Activated T-helper 17 cell treated with anti-CD3 and anti-CD28 coated beads, Interleukin-2, amount 50 U/mL, for 72 hours (primary cell): ENCODE results near the gene TRAPPC2. TPM values are rescaled to one million over a fixed set of nuclear protein-coding genes. Genes with fewer than 3 reads are reported as not detected.
"Not testable (repeated sequence)": the region's sequence is repeated elsewhere in the genome, so short reads cannot be mapped to it uniquely, and the experiment has no call there.

Experiments used
- ATAC-seq: fragments of 150-1000 bp; cut with Tn5 transposase; replicated peaks from 2 replicates; pipeline ENCODE4 v1.10.0; 2021; ENCODE audit warnings: mild to moderate bottlenecking, moderate library complexity
- H3K27ac Mint-ChIP-seq: one replicate; pipeline ENCODE4 v1.8.0; 2022; ENCODE audit warnings: mixed read lengths
- H3K27me3 Mint-ChIP-seq: one replicate; pipeline ENCODE4 v1.8.0; 2022; ENCODE audit warnings: mixed read lengths
- H3K36me3 Mint-ChIP-seq: one replicate; pipeline ENCODE4 v1.8.0; 2022; ENCODE audit warnings: low read depth, mild to moderate bottlenecking, mixed read lengths
- H3K4me1 Mint-ChIP-seq: one replicate; pipeline ENCODE4 v1.8.0; 2022; ENCODE audit warnings: mixed read lengths
- H3K4me3 Mint-ChIP-seq: one replicate; pipeline ENCODE4 v1.8.0; 2022; ENCODE audit warnings: mild to moderate bottlenecking, mixed read lengths
- H3K9me3 Mint-ChIP-seq: one replicate; pipeline ENCODE4 v1.8.0; 2022; ENCODE audit warnings: mixed read lengths
- total RNA-seq, 2 donors: library from RNA; stranded (reverse); gene quantifications; one replicate each; pipeline ENCODE4 v1.2.3, GENCODE V29; 2022

Gene TRAPPC2
- total RNA-seq, 2 donors from 2014 or later, result 21.1 to 23.4 TPM

GRCh38 chrX:13724878-13725277 is 9.5 kb downstream of the TRAPPC2 start:
- Mint-ChIP-seq H3K4me3 (peak overlapping the region; percentile 75), H3K27ac (peak overlapping the region; percentile 83), H3K36me3 (peaks cover 91% of the 10 kb centered on the region), H3K4me1 (peaks cover 36% of the 10 kb centered on the region)
- H3K27me3 Mint-ChIP-seq, ATAC-seq, H3K9me3 Mint-ChIP-seq: not testable (repeated sequence)

- Mint-ChIP-seq H3K27me3 (no peaks in the 10 kb centered on the region), H3K36me3 (peaks cover 90% of the 10 kb centered on the region), H3K9me3 (no peaks in the 10 kb centered on the region), H3K4me1 (peaks cover 28% of the 10 kb centered on the region), H3K27ac (no peak overlapping the region), H3K4me3 (no peak overlapping the region)
- no peak for ATAC-seq
Observed at GRCh38 chrX:13721819-13722519, 12.5 kb downstream of the TRAPPC2 start.

- no peak for ATAC-seq
- peaks cover 87% of the 10 kb centered on the region for H3K36me3 Mint-ChIP-seq
- peaks cover 24% of the 10 kb centered on the region for H3K4me1 Mint-ChIP-seq
- H3K27me3 Mint-ChIP-seq, result no peaks in the 10 kb centered on the region
- no peak overlapping the region for H3K4me3 Mint-ChIP-seq
- H3K9me3 Mint-ChIP-seq, result no peaks in the 10 kb centered on the region
- H3K27ac Mint-ChIP-seq, result no peak overlapping the region
Observed at GRCh38 chrX:13721371-13721770, 13.0 kb downstream of the TRAPPC2 start.

- no peaks in the 10 kb centered on the region for H3K27me3 Mint-ChIP-seq
- no peak overlapping the region for H3K27ac Mint-ChIP-seq
- ATAC-seq, result no peak
- peaks cover 92% of the 10 kb centered on the region for H3K36me3 Mint-ChIP-seq
- peaks cover 13% of the 10 kb centered on the region for H3K4me1 Mint-ChIP-seq
- no peaks in the 10 kb centered on the region for H3K9me3 Mint-ChIP-seq
- H3K4me3 Mint-ChIP-seq, result no peak overlapping the region
Observed at GRCh38 chrX:13719192-13719856, 15.1 kb downstream of the TRAPPC2 start.

GRCh38 chrX:13717700-13718472 is 16.5 kb downstream of the TRAPPC2 start:
- peak; percentile 38 for ATAC-seq
- Mint-ChIP-seq H3K27ac (no peak overlapping the region), H3K27me3 (no peaks in the 10 kb centered on the region), H3K9me3 (no peaks in the 10 kb centered on the region), H3K36me3 (peaks cover 83% of the 10 kb centered on the region), H3K4me1 (peaks cover 4% of the 10 kb centered on the region), H3K4me3 (no peak overlapping the region)

- H3K27ac Mint-ChIP-seq, result no peak overlapping the region
- ATAC-seq, result peak; percentile 54
- no peak overlapping the region for H3K4me3 Mint-ChIP-seq
- no peaks in the 10 kb centered on the region for H3K27me3 Mint-ChIP-seq
- H3K36me3 Mint-ChIP-seq, result peaks cover 84% of the 10 kb centered on the region
- no peaks in the 10 kb centered on the region for H3K9me3 Mint-ChIP-seq
- H3K4me1 Mint-ChIP-seq, result peaks cover 4% of the 10 kb centered on the region
Observed at GRCh38 chrX:13716905-13717304, 17.5 kb downstream of the TRAPPC2 start.

GRCh38 chrX:13716455-13716854 is 18.0 kb downstream of the TRAPPC2 start:
- Mint-ChIP-seq H3K4me1 (peaks cover 4% of the 10 kb centered on the region), H3K36me3 (peaks cover 84% of the 10 kb centered on the region), H3K9me3 (no peaks in the 10 kb centered on the region), H3K27me3 (no peaks in the 10 kb centered on the region), H3K27ac (peak overlapping the region; percentile 83), H3K4me3 (peak overlapping the region; percentile 57)
- peak; percentile 93 for ATAC-seq

GRCh38 chrX:13711141-13711540 is 23.3 kb downstream of the TRAPPC2 start:
- Mint-ChIP-seq H3K4me3 (no peak overlapping the region), H3K4me1 (no peaks in the 10 kb centered on the region), H3K36me3 (peaks cover 72% of the 10 kb centered on the region), H3K27me3 (no peaks in the 10 kb centered on the region), H3K27ac (no peak overlapping the region), H3K9me3 (no peaks in the 10 kb centered on the region)
- no peak for ATAC-seq

GRCh38 chrX:13703589-13703988 is 30.8 kb downstream of the TRAPPC2 start:
- ATAC-seq, result peak; percentile 55
- Mint-ChIP-seq H3K36me3 (peaks cover 65% of the 10 kb centered on the region), H3K4me3 (peak overlapping the region; percentile 51)

GRCh38 chrX:13703135-13703534 is 31.3 kb downstream of the TRAPPC2 start:
- Mint-ChIP-seq H3K4me1 (peaks cover 33% of the 10 kb centered on the region), H3K4me3 (peak overlapping the region; percentile 51), H3K27ac (peak overlapping the region; percentile 63), H3K9me3 (no peaks in the 10 kb centered on the region), H3K36me3 (peaks cover 60% of the 10 kb centered on the region), H3K27me3 (no peaks in the 10 kb centered on the region)
- peak; percentile 81 for ATAC-seq

More at GRCh38 chrX:13703589-13703988, 30.8 kb downstream of the TRAPPC2 start:
- Mint-ChIP-seq H3K27ac (peak overlapping the region; percentile 63), H3K9me3 (no peaks in the 10 kb centered on the region), H3K27me3 (no peaks in the 10 kb centered on the region), H3K4me1 (peaks cover 33% of the 10 kb centered on the region)

- H3K4me1 Mint-ChIP-seq, result peaks cover 36% of the 10 kb centered on the region
- H3K4me3 Mint-ChIP-seq, result peak overlapping the region; percentile 51
- H3K36me3 Mint-ChIP-seq, result peaks cover 57% of the 10 kb centered on the region
- no peaks in the 10 kb centered on the region for H3K9me3 Mint-ChIP-seq
- ATAC-seq, result no peak
- no peaks in the 10 kb centered on the region for H3K27me3 Mint-ChIP-seq
- H3K27ac Mint-ChIP-seq, result peak overlapping the region; percentile 76
Observed at GRCh38 chrX:13702111-13702789, 32.2 kb downstream of the TRAPPC2 start.

- Mint-ChIP-seq H3K9me3 (no peaks in the 10 kb centered on the region), H3K27me3 (no peaks in the 10 kb centered on the region), H3K36me3 (peaks cover 65% of the 10 kb centered on the region), H3K4me1 (peaks cover 38% of the 10 kb centered on the region), H3K4me3 (no peak overlapping the region), H3K27ac (no peak overlapping the region)
- no peak for ATAC-seq
Observed at GRCh38 chrX:13700380-13700779, 34.0 kb downstream of the TRAPPC2 start.

GRCh38 chrX:13699183-13699826 is 35.1 kb downstream of the TRAPPC2 start:
- no peaks in the 10 kb centered on the region for H3K9me3 Mint-ChIP-seq
- no peaks in the 10 kb centered on the region for H3K27me3 Mint-ChIP-seq
- H3K36me3 Mint-ChIP-seq, result peaks cover 66% of the 10 kb centered on the region
- H3K4me3 Mint-ChIP-seq, result peak overlapping the region; percentile 29
- ATAC-seq, result peak; percentile 51
- H3K27ac Mint-ChIP-seq, result no peak overlapping the region
- peaks cover 43% of the 10 kb centered on the region for H3K4me1 Mint-ChIP-seq

- Mint-ChIP-seq H3K4me3 (no peak overlapping the region), H3K27ac (no peak overlapping the region), H3K27me3 (no peaks in the 10 kb centered on the region), H3K36me3 (peaks cover 62% of the 10 kb centered on the region), H3K9me3 (no peaks in the 10 kb centered on the region), H3K4me1 (peaks cover 40% of the 10 kb centered on the region)
- no peak for ATAC-seq
Observed at GRCh38 chrX:13698432-13698831, 36.0 kb downstream of the TRAPPC2 start.
